Measurements from ENCODE around the gene WSCD2.

WSCD2 gene

GRCh38 chr12:108235197-108235984 lies 106.3 kb downstream of the WSCD2 start:
- H3K27ac ChIP-seq, result no peak overlapping the region
- TF ChIP-seq CTCF (conservative IDR thresholded peaks at IDR 0.05), result no peak

GRCh38 chr12:108235985-108236263 lies 106.8 kb downstream of the WSCD2 start:
- TF ChIP-seq CTCF (conservative IDR thresholded peaks at IDR 0.05), result no peak
- no peak overlapping the region for H3K27ac ChIP-seq

GRCh38 chr12:108236366-108236765 lies 107.3 kb downstream of the WSCD2 start:
- H3K27ac ChIP-seq, result no peak overlapping the region
- TF ChIP-seq CTCF (conservative IDR thresholded peaks at IDR 0.05), result no peak

- H3K27ac ChIP-seq, result no peak overlapping the region
- no peak; the same call in 1 of the 2 replicates for TF ChIP-seq CTCF (conservative IDR thresholded peaks at IDR 0.05)
Observed at GRCh38 chr12:108237272-108237671, 108.2 kb downstream of the WSCD2 start.

GRCh38 chr12:108238474-108238873 lies 109.4 kb downstream of the WSCD2 start:
- H3K27ac ChIP-seq, result no peak overlapping the region

GRCh38 chr12:108239378-108239777 lies 110.3 kb downstream of the WSCD2 start:
- no peak overlapping the region for H3K27ac ChIP-seq
- TF ChIP-seq CTCF (conservative IDR thresholded peaks at IDR 0.05), result no peak

More at GRCh38 chr12:108238474-108238873, 109.4 kb downstream of the WSCD2 start:
- TF ChIP-seq CTCF (conservative IDR thresholded peaks at IDR 0.05), result no peak

- TF ChIP-seq CTCF (conservative IDR thresholded peaks at IDR 0.05), result no peak
- no peak overlapping the region for H3K27ac ChIP-seq
Observed at GRCh38 chr12:108240027-108240785, 111.1 kb downstream of the WSCD2 start.

Data from VCaP (cell line).